KMS-11 (cell line): ENCODE measurements around the gene TTLL11.

Source experiments
- H2AFZ ChIP-seq: fragments of 200-600 bp; sonication (generic); 2 replicates; pipeline ENCODE4 v1.6.1; 2016; ENCODE audit warnings: antibody characterized with exemption, mixed run types, low read depth
- H3K27ac ChIP-seq: fragments of 200-600 bp; sonication (generic); 2 replicates; pipeline ENCODE4 v1.6.1; 2016; ENCODE audit warnings: mild to moderate bottlenecking, mixed run types
- H3K27me3 ChIP-seq: fragments of 200-600 bp; sonication (generic); 2 replicates; pipeline ENCODE4 v1.6.1; 2017; ENCODE audit warnings: mild to moderate bottlenecking, low read depth, mixed run types, moderate library complexity; ENCODE audit not compliant: insufficient read depth
- H3K36me3 ChIP-seq: fragments of 200-600 bp; sonication (generic); 2 replicates; pipeline ENCODE4 v1.6.1; 2017; ENCODE audit warnings: mild to moderate bottlenecking, mixed run types; ENCODE audit not compliant: insufficient read depth
- H3K4me1 ChIP-seq: fragments of 200-600 bp; sonication (generic); 2 replicates; pipeline ENCODE4 v1.6.1; 2016; ENCODE audit warnings: mild to moderate bottlenecking, low read depth, mixed run types; ENCODE audit not compliant: poor library complexity, severe bottlenecking
- H3K4me2 ChIP-seq: fragments of 200-600 bp; sonication (generic); 2 replicates; pipeline ENCODE4 v1.7.0; 2016; ENCODE audit warnings: mild to moderate bottlenecking, mixed run types
- H3K4me3 ChIP-seq: fragments of 200-600 bp; sonication (generic); IDR thresholded peaks from 2 replicates; pipeline ENCODE4 v1.6.1; 2017; ENCODE audit warnings: low read depth, low read length, mixed read lengths; ENCODE audit not compliant: insufficient read depth
- H3K79me2 ChIP-seq: fragments of 200-600 bp; sonication (generic); 2 replicates; pipeline ENCODE4 v1.6.1; 2016; ENCODE audit warnings: low read depth, mixed run types; ENCODE audit not compliant: insufficient read depth
- H3K9ac ChIP-seq: fragments of 200-600 bp; sonication (generic); 2 replicates; pipeline ENCODE4 v1.6.1; 2016; ENCODE audit warnings: mild to moderate bottlenecking, mixed run types
- H4K20me1 ChIP-seq: fragments of 200-600 bp; sonication (generic); 2 replicates; pipeline ENCODE4 v1.6.1; 2016; ENCODE audit warnings: mild to moderate bottlenecking, mixed run types; ENCODE audit not compliant: insufficient read depth
- TF ChIP-seq, protein P1 (sequence below): fragments of 200-600 bp; sonication (generic); conservative IDR thresholded peaks from 2 replicates; pipeline ENCODE4 v1.6.1; 2017; ENCODE audit warnings: low read depth, mild to moderate bottlenecking, antibody characterized with exemption, low read length, moderate library complexity, mixed read lengths

Gene TTLL11

DNA sequence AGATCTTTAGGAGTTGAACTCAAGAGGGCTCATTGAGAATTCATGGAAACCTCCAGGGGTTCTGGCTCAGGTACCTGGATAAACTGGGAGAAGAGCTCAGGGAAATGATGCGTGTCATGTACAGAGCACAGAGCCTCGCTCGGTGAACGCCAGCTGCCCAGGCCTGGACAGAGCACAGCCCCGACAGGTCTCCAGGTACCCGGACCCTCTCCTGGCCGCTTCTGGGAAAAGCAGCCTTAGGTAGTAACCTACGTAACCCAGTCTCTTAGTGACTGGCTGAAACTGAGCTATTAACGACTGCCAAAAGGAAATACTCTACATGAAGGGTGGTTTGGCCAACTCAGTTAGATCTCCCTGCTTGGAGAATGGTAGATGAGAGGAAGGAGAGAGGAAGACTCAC is 157.4 kb downstream of the TTLL11 start:
- no peak overlapping the region for H3K4me2 ChIP-seq
- no peaks in the 10 kb centered on the region for H3K27me3 ChIP-seq
- no peaks in the 10 kb centered on the region for H3K79me2 ChIP-seq
- no peak overlapping the region for H3K27ac ChIP-seq
- H3K36me3 ChIP-seq = no peaks in the 10 kb centered on the region
- H3K4me3 ChIP-seq = no peak overlapping the region
- TF ChIP-seq, protein P1, sequence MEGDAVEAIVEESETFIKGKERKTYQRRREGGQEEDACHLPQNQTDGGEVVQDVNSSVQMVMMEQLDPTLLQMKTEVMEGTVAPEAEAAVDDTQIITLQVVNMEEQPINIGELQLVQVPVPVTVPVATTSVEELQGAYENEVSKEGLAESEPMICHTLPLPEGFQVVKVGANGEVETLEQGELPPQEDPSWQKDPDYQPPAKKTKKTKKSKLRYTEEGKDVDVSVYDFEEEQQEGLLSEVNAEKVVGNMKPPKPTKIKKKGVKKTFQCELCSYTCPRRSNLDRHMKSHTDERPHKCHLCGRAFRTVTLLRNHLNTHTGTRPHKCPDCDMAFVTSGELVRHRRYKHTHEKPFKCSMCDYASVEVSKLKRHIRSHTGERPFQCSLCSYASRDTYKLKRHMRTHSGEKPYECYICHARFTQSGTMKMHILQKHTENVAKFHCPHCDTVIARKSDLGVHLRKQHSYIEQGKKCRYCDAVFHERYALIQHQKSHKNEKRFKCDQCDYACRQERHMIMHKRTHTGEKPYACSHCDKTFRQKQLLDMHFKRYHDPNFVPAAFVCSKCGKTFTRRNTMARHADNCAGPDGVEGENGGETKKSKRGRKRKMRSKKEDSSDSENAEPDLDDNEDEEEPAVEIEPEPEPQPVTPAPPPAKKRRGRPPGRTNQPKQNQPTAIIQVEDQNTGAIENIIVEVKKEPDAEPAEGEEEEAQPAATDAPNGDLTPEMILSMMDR = no peak
- H3K9ac ChIP-seq = no peak overlapping the region
- no peaks in the 10 kb centered on the region for H3K4me1 ChIP-seq
- H2AFZ ChIP-seq = no peak overlapping the region
- H4K20me1 ChIP-seq = no peaks in the 10 kb centered on the region

DNA sequence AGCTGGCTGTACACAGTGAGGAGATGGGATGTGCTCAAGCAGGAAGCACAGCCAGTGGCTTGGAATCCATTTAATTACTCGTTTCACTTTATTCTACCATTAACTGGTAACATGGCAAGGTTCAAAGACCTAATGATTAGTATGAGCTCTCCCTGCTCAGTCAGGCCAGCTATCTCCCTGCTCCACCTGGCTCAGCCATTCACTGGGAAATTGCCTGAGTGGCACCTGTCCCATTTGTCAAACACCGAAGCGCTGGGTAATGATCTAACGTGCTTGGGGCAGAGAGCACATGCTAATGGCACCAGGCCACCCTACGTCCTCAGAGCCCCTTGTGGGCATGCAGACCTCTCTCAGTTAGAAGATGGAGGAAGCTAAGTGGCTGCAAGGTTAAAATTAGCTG is 162.2 kb downstream of the TTLL11 start:
- H2AFZ ChIP-seq = no peak overlapping the region
- no peak overlapping the region for H3K4me2 ChIP-seq
- H3K4me3 ChIP-seq = no peak overlapping the region
- no peaks in the 10 kb centered on the region for H4K20me1 ChIP-seq
- H3K36me3 ChIP-seq = no peaks in the 10 kb centered on the region
- H3K9ac ChIP-seq = no peak overlapping the region
- TF ChIP-seq, protein P1 = no peak
- H3K79me2 ChIP-seq = no peaks in the 10 kb centered on the region
- no peaks in the 10 kb centered on the region for H3K4me1 ChIP-seq
- H3K27ac ChIP-seq = no peak overlapping the region
- H3K27me3 ChIP-seq = no peaks in the 10 kb centered on the region

GRCh38 chr9:121929893-121930875 is 162.9 kb downstream of the TTLL11 start:
- H3K4me2 ChIP-seq = no peak overlapping the region

DNA sequence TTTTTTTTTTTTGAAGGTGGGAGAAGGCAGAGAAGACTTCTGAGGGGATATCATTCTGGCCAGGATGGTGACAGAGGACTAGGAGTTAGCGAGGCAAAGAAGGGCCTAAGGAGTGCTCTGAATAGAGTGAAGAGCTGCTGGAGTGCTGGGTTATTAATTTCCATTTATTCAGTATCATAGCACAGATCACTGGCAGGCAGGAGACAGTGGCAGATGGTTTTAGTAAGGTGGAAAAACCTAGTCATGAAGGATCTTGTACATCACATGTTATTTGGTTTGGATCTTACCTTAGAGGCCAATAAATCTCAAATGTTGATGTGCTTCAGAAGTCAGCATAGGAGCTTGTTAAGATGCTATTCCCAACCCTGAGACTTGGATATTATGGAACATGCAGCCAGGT is 165.5 kb downstream of the TTLL11 start:
- Histone ChIP-seq H3K4me1 (no peaks in the 10 kb centered on the region), H3K4me3 (no peak overlapping the region), H3K27ac (no peak overlapping the region), H3K4me2 (no peak overlapping the region), H3K9ac (no peak overlapping the region), H3K27me3 (no peaks in the 10 kb centered on the region), H3K36me3 (no peaks in the 10 kb centered on the region), H4K20me1 (no peaks in the 10 kb centered on the region), H2AFZ (no peak overlapping the region), H3K79me2 (no peaks in the 10 kb centered on the region)
- TF ChIP-seq, protein P1 = no peak

More at GRCh38 chr9:121929893-121930875, 162.9 kb downstream of the TTLL11 start:
- TF ChIP-seq, protein P1 = no peak
- Histone ChIP-seq H2AFZ (no peak overlapping the region), H3K79me2 (no peaks in the 10 kb centered on the region), H3K4me1 (no peaks in the 10 kb centered on the region), H3K4me3 (no peak overlapping the region), H3K36me3 (no peaks in the 10 kb centered on the region), H3K27ac (no peak overlapping the region), H3K9ac (no peak overlapping the region), H3K27me3 (no peaks in the 10 kb centered on the region), H4K20me1 (no peaks in the 10 kb centered on the region)
